Measurements from ENCODE around the gene MRFAP1L1.
A peak's percentile ranks its signal among the peaks of the same experiment; 100 is the strongest.

The MRFAP1L1 gene

DNA sequence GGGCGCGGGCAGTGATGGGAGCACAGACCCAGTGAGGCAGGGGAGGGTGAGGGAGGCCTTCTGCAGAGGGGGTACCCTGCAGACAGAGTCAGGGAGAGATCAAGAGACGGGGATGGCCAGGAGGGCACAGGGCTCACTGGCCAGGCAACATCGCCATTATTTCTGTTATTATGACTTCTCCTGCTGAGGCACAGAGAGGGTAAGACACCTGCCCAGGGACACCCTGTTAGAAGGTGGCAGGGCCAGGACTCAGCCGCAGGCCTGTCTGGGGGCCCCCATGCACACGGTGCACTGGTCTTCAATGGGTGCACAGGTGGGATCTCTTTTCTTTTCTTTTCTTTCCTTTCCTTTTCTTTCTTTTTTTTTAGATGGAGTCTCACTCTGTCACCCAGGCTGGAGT is 22.1 kb upstream of the MRFAP1L1 start:
- Histone ChIP-seq H3K9me3 (ENCODE audit: control insufficient read depth, insufficient read depth, low read depth, low read length) (no peaks in the 10 kb centered on the region), H3K4me1 (ENCODE audit: control insufficient read depth, insufficient read depth, low read length) (no peaks in the 10 kb centered on the region), H3K27ac (ENCODE audit: extremely low read depth, low read depth, low read length) (no peak overlapping the region), H3K36me3 (ENCODE audit: control insufficient read depth in 2 of 2, insufficient read depth in 1 of 2, low read length in 2 of 2) (no peaks in the 10 kb centered on the region), H3K4me3 (ENCODE audit: low read depth, low read length) (no peak overlapping the region)
- ChIA-PET CTCF (interaction anchor here (0.7 kb wide), 1 partner anchor 37 kb away, joined by 3 read pairs; no protein-coding TSS in a partner anchor), POLR2A (no interaction called here)
- TF ChIP-seq ZNF670 (tag by site-specific recombination; IDR thresholded peaks at IDR 0.05; ENCODE audit: low read depth) (no peak), ZNF155 (tag by site-specific recombination; IDR thresholded peaks at IDR 0.05) (no peak), REPIN1 (tag by site-specific recombination; IDR thresholded peaks at IDR 0.05; ENCODE audit: low read depth) (no peak), ZNF549 (tag by site-specific recombination; IDR thresholded peaks at IDR 0.05) (no peak), ZNF521 (tag by site-specific recombination; IDR thresholded peaks at IDR 0.05) (no peak)

DNA sequence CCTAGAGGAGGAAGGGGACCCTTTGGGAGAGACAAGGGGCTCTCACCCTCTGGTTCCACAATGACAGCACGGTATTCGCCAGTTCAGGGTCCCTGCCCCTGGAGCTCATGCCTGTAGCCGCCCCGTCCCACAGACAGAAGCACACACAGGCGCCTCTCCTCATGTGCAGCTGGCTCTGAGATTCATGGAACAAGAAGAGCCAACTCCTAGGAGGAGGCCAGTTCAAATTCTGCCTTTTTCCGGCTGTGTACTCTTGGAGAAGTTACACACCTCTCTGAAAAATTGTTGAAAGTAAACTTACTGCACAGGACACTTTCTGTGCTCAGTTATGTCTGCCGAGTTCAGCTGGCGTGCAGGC is 21.6 kb upstream of the MRFAP1L1 start:
- TF ChIP-seq, protein P1, sequence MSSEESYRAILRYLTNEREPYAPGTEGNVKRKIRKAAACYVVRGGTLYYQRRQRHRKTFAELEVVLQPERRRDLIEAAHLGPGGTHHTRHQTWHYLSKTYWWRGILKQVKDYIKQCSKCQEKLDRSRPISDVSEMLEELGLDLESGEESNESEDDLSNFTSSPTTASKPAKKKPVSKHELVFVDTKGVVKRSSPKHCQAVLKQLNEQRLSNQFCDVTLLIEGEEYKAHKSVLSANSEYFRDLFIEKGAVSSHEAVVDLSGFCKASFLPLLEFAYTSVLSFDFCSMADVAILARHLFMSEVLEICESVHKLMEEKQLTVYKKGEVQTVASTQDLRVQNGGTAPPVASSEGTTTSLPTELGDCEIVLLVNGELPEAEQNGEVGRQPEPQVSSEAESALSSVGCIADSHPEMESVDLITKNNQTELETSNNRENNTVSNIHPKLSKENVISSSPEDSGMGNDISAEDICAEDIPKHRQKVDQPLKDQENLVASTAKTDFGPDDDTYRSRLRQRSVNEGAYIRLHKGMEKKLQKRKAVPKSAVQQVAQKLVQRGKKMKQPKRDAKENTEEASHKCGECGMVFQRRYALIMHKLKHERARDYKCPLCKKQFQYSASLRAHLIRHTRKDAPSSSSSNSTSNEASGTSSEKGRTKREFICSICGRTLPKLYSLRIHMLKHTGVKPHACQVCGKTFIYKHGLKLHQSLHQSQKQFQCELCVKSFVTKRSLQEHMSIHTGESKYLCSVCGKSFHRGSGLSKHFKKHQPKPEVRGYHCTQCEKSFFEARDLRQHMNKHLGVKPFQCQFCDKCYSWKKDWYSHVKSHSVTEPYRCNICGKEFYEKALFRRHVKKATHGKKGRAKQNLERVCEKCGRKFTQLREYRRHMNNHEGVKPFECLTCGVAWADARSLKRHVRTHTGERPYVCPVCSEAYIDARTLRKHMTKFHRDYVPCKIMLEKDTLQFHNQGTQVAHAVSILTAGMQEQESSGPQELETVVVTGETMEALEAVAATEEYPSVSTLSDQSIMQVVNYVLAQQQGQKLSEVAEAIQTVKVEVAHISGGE (tag by site-specific recombination; conservative IDR thresholded peaks at IDR 0.05; ENCODE audit: low read depth), result no peak
- no peak for TF ChIP-seq ZBTB20 (tag by site-specific recombination; IDR thresholded peaks at IDR 0.05)
- H3K4me3 ChIP-seq (ENCODE audit: low read depth, low read length), result no peak overlapping the region
- no peaks in the 10 kb centered on the region for H3K36me3 ChIP-seq (ENCODE audit: control insufficient read depth in 2 of 2, insufficient read depth in 1 of 2, low read length in 2 of 2)
- CTCF ChIA-PET, result no interaction called here
- H3K9me3 ChIP-seq (ENCODE audit: control insufficient read depth, insufficient read depth, low read depth, low read length), result no peaks in the 10 kb centered on the region
- POLR2A ChIA-PET, result no interaction called here
- no peaks in the 10 kb centered on the region for H3K4me1 ChIP-seq (ENCODE audit: control insufficient read depth, insufficient read depth, low read length)
- H3K27ac ChIP-seq (ENCODE audit: extremely low read depth, low read depth, low read length), result no peak overlapping the region

DNA sequence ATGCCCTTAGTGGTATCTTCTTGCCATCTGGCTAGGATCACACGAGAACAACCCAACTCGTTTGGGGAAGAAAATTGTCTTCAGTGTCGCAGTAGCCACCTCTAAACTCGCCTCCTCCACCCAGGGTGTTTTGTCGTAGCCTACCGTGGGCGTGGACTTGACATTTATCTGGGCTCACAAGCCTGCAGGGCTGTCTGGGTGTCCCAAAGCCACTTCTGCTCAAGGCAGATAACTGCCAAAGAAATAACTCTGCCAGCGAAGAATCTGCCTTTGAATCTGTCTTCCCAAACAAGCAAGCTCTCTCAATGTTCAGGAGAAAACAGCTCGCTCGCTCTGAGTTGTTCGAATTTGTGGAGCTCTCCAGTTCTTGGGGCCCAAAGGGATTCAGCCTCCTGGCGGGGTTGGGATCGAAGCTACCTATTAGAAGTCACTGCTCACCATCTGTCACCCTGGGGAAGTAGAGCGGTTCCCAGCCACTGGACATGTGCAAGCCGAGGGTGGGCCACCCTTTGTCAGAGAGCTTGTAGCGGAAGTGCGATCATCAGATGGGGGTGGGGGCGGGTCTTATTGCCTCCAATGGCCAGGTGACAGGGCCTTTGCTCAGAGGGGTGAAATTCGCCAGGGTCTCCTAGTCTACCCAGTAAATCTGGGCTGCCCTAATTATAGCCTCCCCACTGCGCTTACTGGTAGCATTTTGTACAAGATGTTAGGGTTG is 21.1 kb upstream of the MRFAP1L1 start:
- no peak for TF ChIP-seq ZNF792 (tag by site-specific recombination; IDR thresholded peaks at IDR 0.05)
- TF ChIP-seq EGR2 (tag by site-specific recombination; IDR thresholded peaks at IDR 0.05; ENCODE audit: low read depth), result 0 out of 2 replicates have a peak, but pooled peaks have one; percentile 18
- TF ChIP-seq, protein P2, sequence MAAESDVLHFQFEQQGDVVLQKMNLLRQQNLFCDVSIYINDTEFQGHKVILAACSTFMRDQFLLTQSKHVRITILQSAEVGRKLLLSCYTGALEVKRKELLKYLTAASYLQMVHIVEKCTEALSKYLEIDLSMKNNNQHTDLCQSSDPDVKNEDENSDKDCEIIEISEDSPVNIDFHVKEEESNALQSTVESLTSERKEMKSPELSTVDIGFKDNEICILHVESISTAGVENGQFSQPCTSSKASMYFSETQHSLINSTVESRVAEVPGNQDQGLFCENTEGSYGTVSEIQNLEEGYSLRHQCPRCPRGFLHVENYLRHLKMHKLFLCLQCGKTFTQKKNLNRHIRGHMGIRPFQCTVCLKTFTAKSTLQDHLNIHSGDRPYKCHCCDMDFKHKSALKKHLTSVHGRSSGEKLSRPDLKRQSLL (tag by site-specific recombination; IDR thresholded peaks at IDR 0.05), result no peak
- POLR2A ChIA-PET, result no interaction called here
- Histone ChIP-seq H3K4me3 (ENCODE audit: low read depth, low read length) (no peak overlapping the region), H3K36me3 (ENCODE audit: control insufficient read depth in 2 of 2, insufficient read depth in 1 of 2, low read length in 2 of 2) (no peaks in the 10 kb centered on the region), H3K27ac (ENCODE audit: extremely low read depth, low read depth, low read length) (no peak overlapping the region), H3K9me3 (ENCODE audit: control insufficient read depth, insufficient read depth, low read depth, low read length) (no peaks in the 10 kb centered on the region), H3K4me1 (ENCODE audit: control insufficient read depth, insufficient read depth, low read length) (no peaks in the 10 kb centered on the region)
- CTCF ChIA-PET, result interaction anchor here (0.6 kb wide), 2 partner anchors 340 to 350 kb away, joined by 3 to 5 read pairs; no protein-coding TSS in a partner anchor

DNA sequence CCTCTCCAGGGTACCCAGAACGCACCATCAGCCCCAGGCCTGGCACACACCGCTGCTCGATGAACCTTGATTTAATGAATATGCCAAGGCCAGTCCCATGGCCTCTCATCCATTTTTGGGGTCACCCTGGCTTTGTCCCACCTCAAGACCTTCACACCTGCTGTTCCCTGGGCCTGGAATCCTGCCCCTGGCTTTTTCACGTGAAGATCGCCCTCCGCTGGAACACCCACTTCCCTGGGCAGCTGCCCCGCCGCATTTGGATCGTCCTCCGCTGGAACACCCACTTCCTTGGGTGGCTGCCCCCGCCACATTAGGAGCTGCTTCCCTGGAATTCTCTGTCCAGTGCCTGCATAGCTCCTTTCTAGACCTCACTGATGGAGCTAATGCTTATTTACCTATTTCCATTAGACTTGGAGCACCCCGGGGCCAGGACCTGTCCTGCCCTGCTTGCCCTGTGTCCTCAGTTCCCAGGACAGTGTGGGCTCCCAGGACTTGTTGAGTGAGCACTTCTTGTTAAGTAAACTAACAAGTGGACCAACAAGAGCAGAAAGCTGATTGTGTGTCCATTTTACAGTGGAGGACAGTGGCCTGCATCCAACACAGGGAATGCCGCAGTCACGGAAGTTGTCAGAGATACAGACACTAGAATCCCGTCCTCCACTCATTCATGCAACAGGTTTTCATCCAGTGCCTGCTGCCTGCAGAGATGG is 18.8 kb upstream of the MRFAP1L1 start:
- H3K36me3 ChIP-seq (ENCODE audit: control insufficient read depth in 2 of 2, insufficient read depth in 1 of 2, low read length in 2 of 2), result no peaks in the 10 kb centered on the region
- no peak overlapping the region for H3K4me3 ChIP-seq (ENCODE audit: low read depth, low read length)
- CTCF ChIA-PET, result interaction anchor here (1.5 kb wide), 1 partner anchor 145 kb away, joined by 4 read pairs; no protein-coding TSS in a partner anchor
- H3K4me1 ChIP-seq (ENCODE audit: control insufficient read depth, insufficient read depth, low read length), result no peaks in the 10 kb centered on the region
- no peak overlapping the region for H3K27ac ChIP-seq (ENCODE audit: extremely low read depth, low read depth, low read length)
- no peaks in the 10 kb centered on the region for H3K9me3 ChIP-seq (ENCODE audit: control insufficient read depth, insufficient read depth, low read depth, low read length)
- POLR2A ChIA-PET, result no interaction called here
- TF ChIP-seq ZNF830 (tag by site-specific recombination; IDR thresholded peaks at IDR 0.05; ENCODE audit: low read depth) (no peak), ZNF19 (tag by site-specific recombination; IDR thresholded peaks at IDR 0.05; ENCODE audit: low read depth) (no peak), SCRT1 (tag by site-specific recombination; IDR thresholded peaks at IDR 0.05; ENCODE audit: borderline replicate concordance) (peak; percentile 39; the same call in 1 of the 2 replicates), ZNF785 (tag by site-specific recombination; IDR thresholded peaks at IDR 0.05) (no peak), SCRT2 (tag by site-specific recombination; IDR thresholded peaks at IDR 0.05) (peak; percentile 82), EGR2 (tag by site-specific recombination; IDR thresholded peaks at IDR 0.05; ENCODE audit: low read depth) (0 out of 2 replicates have a peak, but pooled peaks have one; percentile 22), BCL11B (tag by site-specific recombination; IDR thresholded peaks at IDR 0.05; ENCODE audit: low read depth) (no peak), ZNF394 (tag by site-specific recombination; IDR thresholded peaks at IDR 0.05; ENCODE audit: borderline replicate concordance) (no peak)
- TF ChIP-seq, protein P3, sequence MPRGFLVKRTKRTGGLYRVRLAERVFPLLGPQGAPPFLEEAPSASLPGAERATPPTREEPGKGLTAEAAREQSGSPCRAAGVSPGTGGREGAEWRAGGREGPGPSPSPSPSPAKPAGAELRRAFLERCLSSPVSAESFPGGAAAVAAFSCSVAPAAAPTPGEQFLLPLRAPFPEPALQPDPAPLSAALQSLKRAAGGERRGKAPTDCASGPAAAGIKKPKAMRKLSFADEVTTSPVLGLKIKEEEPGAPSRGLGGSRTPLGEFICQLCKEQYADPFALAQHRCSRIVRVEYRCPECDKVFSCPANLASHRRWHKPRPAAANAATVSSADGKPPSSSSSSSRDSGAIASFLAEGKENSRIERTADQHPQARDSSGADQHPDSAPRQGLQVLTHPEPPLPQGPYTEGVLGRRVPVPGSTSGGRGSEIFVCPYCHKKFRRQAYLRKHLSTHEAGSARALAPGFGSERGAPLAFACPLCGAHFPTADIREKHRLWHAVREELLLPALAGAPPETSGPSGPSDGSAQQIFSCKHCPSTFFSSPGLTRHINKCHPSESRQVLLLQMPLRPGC (tag by site-specific recombination; IDR thresholded peaks at IDR 0.05), result no peak

All from HEK293 (cell line).